AG04450 (cell line): Measurements from ENCODE around the gene PLD6. TPM values are rescaled to one million over a fixed set of nuclear protein-coding genes. Genes with fewer than 3 reads are reported as not detected.
"Not testable (repeated sequence)": the region's sequence is repeated elsewhere in the genome, so short reads cannot be mapped to it uniquely, and the experiment has no call there.

Source experiments
- CTCF ChIA-PET: fragments of 300-600, 350-600 bp; formaldehyde crosslinking; extraction: SDS; loops from one replicate; lab custom pipeline; 2022; ENCODE audit warnings: antibody characterized with exemption, inconsistent platforms; lab: Charles Lee
- POLR2A ChIA-PET: fragments of 350-600 bp; formaldehyde crosslinking; extraction: SDS; loops from one replicate; lab custom pipeline; 2021; ENCODE audit warnings: antibody characterized with exemption, inconsistent platforms; lab: Yijun Ruan, JAX
- DNase-seq: peaks from one replicate; pipeline ENCODE4 v3.0.0-alpha.2; 2011; ENCODE audit warnings: low read depth, low spot score
- H3K27ac ChIP-seq: one replicate; pipeline ENCODE4 v1.5.1; 2012; ENCODE audit warnings: low read depth, low read length, control low read depth
- H3K27me3 ChIP-seq: one replicate; pipeline ENCODE4 v1.6.0; 2012; ENCODE audit warnings: low read length; ENCODE audit not compliant: control insufficient read depth, insufficient read depth
- H3K4me3 ChIP-seq: 2 replicates; pipeline ENCODE4 v1.5.1; 2011; ENCODE audit warnings: mild to moderate bottlenecking, low read depth, low read length, control low read depth
- H3K9me3 ChIP-seq: 2 replicates; pipeline ENCODE4 v1.5.1; 2012; ENCODE audit warnings: low read length; ENCODE audit not compliant: control insufficient read depth, insufficient read depth
- polyA minus RNA-seq: library from RNA; depleted of rRNA, polyadenylated mRNA; stranded (reverse); fragments of >200 nt; gene quantifications from 2 replicates; pipeline ENCODE4 v1.2.3, GENCODE V29; 2011; rRNA and poly(A)+ RNA removed
- polyA plus RNA-seq: library from polyadenylated mRNA; depleted of rRNA; stranded (reverse); fragments of >200 nt; gene quantifications from 2 replicates; pipeline ENCODE4 v1.2.3, GENCODE V29; 2011; rRNA removed
- TF ChIP-seq, protein P1 (sequence below): IDR thresholded peaks from 2 replicates; pipeline ENCODE4 v1.5.1; 2011; ENCODE audit warnings: low read depth, low read length, control low read depth, inconsistent platforms

PLD6 gene, protein sequence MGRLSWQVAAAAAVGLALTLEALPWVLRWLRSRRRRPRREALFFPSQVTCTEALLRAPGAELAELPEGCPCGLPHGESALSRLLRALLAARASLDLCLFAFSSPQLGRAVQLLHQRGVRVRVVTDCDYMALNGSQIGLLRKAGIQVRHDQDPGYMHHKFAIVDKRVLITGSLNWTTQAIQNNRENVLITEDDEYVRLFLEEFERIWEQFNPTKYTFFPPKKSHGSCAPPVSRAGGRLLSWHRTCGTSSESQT
- polyA plus RNA-seq, result 1.6 and 1.7 TPM in 2 replicates
- 1.3 and 2.2 TPM in 2 replicates for polyA minus RNA-seq

DNA sequence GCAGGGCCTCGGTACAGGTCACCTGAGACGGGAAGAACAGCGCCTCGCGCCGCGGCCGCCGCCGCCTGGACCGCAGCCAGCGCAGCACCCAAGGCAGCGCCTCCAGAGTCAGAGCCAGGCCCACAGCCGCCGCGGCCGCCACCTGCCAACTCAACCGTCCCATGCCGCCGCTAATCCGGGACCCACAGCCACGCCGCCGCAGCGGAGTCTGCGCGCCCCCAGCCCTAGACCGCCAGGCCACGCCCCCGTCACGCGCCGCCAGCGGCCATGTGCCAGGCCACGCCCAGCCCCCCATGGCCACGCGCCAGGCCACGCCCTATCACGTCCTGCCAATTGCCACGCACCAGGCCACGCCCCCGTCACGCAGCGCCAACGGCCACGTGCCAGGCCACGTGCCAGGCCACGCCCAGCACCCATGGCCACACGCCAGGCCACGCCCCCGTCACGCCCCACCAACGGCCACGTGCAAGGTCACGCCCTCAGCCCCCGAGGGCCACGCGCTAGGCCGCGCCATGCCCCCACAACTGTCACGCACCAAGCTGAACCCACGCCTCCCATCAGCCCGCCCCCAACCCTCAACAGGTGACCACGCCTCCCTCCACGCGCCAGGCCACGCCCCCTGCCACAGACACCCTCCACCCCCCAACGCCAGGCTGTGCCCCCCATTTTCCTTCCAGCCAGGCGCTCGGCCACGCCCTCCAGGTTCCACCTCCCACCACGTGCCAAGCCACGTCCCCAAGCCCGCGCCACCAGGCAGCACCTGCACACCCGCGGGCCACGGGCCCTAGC lies at the start of gene PLD6:
PLD6 (minus strand) TSS at position 210 of the 789 bp plus-strand sequence; CDS start at position 163, 47 bp downstream.
- peak within 1 kb of the TSS; percentile 31 for H3K27ac ChIP-seq
- DNase-seq, result no peak
- H3K27me3 ChIP-seq, result no peaks in the 10 kb centered on the region
- TF ChIP-seq, protein P1, sequence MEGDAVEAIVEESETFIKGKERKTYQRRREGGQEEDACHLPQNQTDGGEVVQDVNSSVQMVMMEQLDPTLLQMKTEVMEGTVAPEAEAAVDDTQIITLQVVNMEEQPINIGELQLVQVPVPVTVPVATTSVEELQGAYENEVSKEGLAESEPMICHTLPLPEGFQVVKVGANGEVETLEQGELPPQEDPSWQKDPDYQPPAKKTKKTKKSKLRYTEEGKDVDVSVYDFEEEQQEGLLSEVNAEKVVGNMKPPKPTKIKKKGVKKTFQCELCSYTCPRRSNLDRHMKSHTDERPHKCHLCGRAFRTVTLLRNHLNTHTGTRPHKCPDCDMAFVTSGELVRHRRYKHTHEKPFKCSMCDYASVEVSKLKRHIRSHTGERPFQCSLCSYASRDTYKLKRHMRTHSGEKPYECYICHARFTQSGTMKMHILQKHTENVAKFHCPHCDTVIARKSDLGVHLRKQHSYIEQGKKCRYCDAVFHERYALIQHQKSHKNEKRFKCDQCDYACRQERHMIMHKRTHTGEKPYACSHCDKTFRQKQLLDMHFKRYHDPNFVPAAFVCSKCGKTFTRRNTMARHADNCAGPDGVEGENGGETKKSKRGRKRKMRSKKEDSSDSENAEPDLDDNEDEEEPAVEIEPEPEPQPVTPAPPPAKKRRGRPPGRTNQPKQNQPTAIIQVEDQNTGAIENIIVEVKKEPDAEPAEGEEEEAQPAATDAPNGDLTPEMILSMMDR, result no peak
- ChIA-PET POLR2A (interaction anchor here (1.4 kb wide), 1 partner anchor 31 kb away, joined by 5 read pairs; the partner anchor contains the start of gene FLCN), CTCF (no interaction called here)
- H3K9me3 ChIP-seq, result no peaks in the 10 kb centered on the region; the same call in 1 of the 2 replicates
- peak within 1 kb of the TSS; percentile 58 for H3K4me3 ChIP-seq

DNA sequence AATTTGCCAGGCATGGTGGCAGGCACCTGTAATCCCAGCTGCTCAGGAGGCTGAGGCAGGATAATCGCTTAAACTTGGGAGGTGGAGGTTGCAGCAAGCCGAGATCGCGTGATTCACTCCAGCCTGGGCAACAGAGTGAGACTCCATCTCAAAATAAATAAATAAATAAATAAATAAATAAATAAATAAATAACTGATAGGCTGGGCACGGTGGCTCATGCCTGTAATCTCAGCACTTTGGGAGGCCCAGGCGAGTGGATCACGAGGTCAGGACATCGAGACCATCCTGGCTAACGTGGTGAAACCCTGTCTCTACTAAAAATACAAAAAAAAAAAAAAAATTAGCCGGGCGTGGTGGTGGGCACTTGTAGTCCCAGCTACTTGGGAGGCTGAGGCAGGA lies 49.6 kb upstream of the PLD6 start:
- POLR2A ChIA-PET, DNase-seq, CTCF ChIA-PET, H3K27me3 ChIP-seq, H3K4me3 ChIP-seq, H3K9me3 ChIP-seq, H3K27ac ChIP-seq: not testable (repeated sequence)

DNA sequence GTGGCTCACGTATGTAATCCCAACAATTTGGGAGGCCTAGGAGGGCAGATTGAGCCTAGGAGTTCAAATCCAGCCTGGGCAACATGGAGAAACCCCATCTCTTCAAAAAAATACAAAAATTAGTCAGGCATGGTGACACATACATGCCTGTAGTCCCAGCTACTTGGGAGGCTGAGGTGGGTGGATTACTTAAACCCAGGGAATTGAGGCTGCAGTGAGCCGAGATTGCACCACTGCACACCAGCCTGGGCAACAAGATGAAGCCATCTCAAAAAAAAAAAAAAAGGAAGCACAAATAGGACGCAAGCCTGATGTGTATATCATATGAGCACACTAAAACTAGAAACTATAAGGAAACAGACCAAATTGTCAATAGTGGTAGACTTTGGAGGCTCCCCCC lies 47.9 kb upstream of the PLD6 start:
- Histone ChIP-seq H3K9me3 (no peaks in the 10 kb centered on the region), H3K4me3 (no peak overlapping the region), H3K27ac (no peak overlapping the region), H3K27me3 (no peaks in the 10 kb centered on the region)
- TF ChIP-seq, protein P1, result no peak
- POLR2A ChIA-PET, result interaction anchor here (0.5 kb wide), 1 partner anchor 9 kb away, joined by 5 read pairs; no protein-coding TSS in a partner anchor
- CTCF ChIA-PET, result no interaction called here
- no peak for DNase-seq

DNA sequence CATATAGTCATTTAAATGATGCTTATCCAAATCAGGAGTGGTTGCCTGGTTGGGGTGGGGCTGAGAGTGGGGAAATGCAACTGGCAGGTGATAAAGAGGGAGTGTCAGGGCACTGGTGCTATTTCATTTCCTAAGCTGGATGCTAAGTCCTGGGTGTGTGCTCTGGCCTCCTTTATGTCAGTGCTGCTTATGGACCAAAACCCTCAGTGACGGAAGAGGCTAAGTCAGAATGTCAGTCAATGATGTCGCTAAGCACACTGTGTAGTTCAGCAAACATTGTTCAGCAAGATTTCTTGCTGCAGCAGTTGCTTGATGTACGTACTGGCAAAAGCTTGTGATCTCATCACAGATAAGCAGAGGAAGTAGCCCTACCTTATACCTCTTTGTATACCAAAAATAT lies 47.3 kb upstream of the PLD6 start:
- POLR2A ChIA-PET, result interaction anchor here (0.5 to 0.6 kb wide), 2 partner anchors 9 to 14 kb away, joined by 4 to 5 read pairs; no protein-coding TSS in a partner anchor
- Histone ChIP-seq H3K9me3 (no peaks in the 10 kb centered on the region), H3K27ac (no peak overlapping the region), H3K4me3 (no peak overlapping the region), H3K27me3 (no peaks in the 10 kb centered on the region)
- no peak for DNase-seq
- TF ChIP-seq, protein P1, result no peak
- CTCF ChIA-PET, result no interaction called here

DNA sequence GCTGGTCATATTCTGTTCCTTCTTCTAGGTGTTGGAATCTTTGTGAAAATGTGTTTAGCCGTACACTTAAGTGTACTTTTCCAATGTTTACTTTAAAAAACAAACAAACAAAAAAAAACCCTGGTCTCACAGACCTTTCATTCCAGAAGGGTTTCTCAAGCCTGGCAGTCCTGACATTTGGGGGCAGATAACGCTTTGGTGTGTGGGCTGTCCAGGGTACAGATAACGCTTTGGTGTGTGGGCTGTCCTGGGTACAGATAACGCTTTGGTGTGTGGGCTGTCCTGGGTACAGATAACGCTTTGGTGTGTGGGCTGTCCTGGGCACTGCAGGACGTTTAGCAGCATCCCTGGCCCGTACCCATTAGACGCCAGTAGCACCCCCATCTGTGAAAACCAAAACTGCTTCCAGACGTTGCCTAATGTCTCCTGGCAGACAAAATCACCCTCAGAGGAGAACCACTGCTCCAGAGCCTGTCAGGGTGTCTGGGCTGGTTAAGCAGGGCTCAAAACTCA lies 46.1 kb upstream of the PLD6 start:
- H3K9me3 ChIP-seq, result no peaks in the 10 kb centered on the region
- ChIA-PET POLR2A (no interaction called here), CTCF (no interaction called here)
- no peak overlapping the region for H3K27ac ChIP-seq
- DNase-seq, result no peak
- H3K4me3 ChIP-seq, result no peak overlapping the region
- H3K27me3 ChIP-seq, result no peaks in the 10 kb centered on the region
- TF ChIP-seq, protein P1, result no peak
